Inferior parietal cortex (tissue), 1 donor: ENCODE data around the gene IP6K2.

Experiments used
- DNase-seq: peaks from one replicate; pipeline ENCODE4 v3.0.0-alpha.2; 2016; ENCODE audit errors: extremely low spot score

IP6K2 gene

GRCh38 chr3:48639944-48640606 lies 76.9 kb downstream of the IP6K2 start:
- no peak for DNase-seq
